ENCODE results near the gene RASGRF1.

RASGRF1 gene

DNA sequence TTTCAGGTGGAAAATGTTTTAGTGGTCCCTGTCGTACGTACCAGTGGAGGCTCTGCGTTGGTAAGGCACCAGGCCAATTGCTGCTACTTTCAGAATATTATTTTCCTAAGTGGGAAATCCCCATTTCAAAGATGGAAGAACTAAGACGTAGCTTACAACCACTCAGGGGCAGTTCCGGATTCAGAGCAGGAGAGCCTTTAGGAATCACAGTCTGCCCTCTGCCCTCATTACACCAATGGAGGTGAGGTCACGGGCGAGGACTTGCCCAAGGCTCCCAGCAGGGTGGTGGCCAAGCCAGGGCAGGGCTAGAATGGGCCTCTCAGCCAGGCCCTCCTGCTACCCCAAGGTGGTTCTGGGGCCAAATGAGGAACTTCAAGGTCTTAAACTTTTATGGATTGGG is 72.6 kb downstream of the RASGRF1 start:
- no peak overlapping the region for H3K27ac ChIP-seq
- TF ChIP-seq, protein P1, sequence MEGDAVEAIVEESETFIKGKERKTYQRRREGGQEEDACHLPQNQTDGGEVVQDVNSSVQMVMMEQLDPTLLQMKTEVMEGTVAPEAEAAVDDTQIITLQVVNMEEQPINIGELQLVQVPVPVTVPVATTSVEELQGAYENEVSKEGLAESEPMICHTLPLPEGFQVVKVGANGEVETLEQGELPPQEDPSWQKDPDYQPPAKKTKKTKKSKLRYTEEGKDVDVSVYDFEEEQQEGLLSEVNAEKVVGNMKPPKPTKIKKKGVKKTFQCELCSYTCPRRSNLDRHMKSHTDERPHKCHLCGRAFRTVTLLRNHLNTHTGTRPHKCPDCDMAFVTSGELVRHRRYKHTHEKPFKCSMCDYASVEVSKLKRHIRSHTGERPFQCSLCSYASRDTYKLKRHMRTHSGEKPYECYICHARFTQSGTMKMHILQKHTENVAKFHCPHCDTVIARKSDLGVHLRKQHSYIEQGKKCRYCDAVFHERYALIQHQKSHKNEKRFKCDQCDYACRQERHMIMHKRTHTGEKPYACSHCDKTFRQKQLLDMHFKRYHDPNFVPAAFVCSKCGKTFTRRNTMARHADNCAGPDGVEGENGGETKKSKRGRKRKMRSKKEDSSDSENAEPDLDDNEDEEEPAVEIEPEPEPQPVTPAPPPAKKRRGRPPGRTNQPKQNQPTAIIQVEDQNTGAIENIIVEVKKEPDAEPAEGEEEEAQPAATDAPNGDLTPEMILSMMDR (conservative IDR thresholded peaks at IDR 0.05), result no peak

DNA sequence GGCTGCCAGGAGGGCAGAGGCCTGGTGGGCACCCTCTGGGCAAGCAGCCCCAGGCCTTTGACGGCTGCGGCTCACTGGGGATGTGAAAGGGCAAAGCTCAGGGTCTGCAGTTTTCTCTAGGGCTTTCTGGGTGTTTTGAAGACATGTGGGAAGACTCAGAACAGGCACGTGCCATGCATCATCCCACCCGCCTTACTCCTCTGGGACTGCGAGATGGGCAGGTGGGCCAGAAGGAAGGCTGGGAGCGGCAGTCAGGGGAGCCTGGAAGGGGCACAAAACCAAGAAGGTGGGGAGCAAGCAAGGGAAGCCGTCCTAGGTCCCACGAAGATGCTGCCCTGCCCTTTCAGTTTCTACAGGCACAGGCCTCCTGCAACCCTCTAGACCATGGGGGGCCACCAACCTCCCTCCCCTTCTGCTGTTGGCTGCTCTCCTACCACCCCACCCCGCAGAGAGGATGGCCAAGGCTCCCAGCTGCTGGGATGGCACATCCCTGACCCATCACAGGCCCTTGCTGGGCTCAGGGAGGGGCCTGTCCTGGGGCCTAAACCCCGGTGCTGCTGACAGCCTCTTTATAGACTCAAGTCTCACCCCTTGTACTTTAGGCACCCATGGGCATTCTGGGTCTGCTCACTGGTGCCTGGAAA is 73.9 kb downstream of the RASGRF1 start:
- H3K27ac ChIP-seq, result no peak overlapping the region
- TF ChIP-seq, protein P1 (conservative IDR thresholded peaks at IDR 0.05), result no peak

GRCh38 chr15:79015416-79015815 is 75.2 kb downstream of the RASGRF1 start:
- no peak overlapping the region for H3K27ac ChIP-seq

DNA sequence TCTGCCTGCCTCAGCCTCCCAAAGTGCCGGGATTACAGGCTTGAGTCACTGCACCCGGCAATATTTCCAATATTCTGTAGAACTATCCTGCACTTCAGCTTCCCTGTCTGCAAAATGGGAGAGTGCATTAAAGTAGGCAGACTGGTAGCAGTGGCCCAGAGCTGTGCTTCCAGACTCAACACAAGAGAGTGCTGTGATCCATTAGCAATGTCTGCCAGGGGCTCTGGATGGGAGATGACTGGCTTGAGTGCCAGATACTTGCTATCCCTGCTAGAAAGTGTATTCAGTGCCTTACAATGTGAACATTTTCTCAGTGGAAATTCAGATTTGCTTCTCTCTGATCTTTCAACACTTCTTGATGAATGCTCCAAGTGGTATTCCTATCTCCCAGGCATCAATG is 80.3 kb downstream of the RASGRF1 start:
- H3K27ac ChIP-seq, result no peak overlapping the region

More at GRCh38 chr15:79015416-79015815, 75.2 kb downstream of the RASGRF1 start:
- TF ChIP-seq, protein P1 (conservative IDR thresholded peaks at IDR 0.05), result no peak

GRCh38 chr15:79009379-79009778 is 81.2 kb downstream of the RASGRF1 start:
- TF ChIP-seq, protein P1 (conservative IDR thresholded peaks at IDR 0.05), result no peak

More for the DNA sequence above, 80.3 kb downstream of the RASGRF1 start:
- TF ChIP-seq, protein P1 (conservative IDR thresholded peaks at IDR 0.05), result no peak

GRCh38 chr15:79008659-79009058 is 81.9 kb downstream of the RASGRF1 start:
- H3K27ac ChIP-seq, result no peak overlapping the region
- TF ChIP-seq, protein P1 (conservative IDR thresholded peaks at IDR 0.05), result no peak

More at GRCh38 chr15:79009379-79009778, 81.2 kb downstream of the RASGRF1 start:
- no peak overlapping the region for H3K27ac ChIP-seq

GRCh38 chr15:79007066-79007465 is 83.5 kb downstream of the RASGRF1 start:
- no peak overlapping the region for H3K27ac ChIP-seq
- TF ChIP-seq, protein P1 (conservative IDR thresholded peaks at IDR 0.05), result peak; percentile 31
